ENCODE data around the gene SNTG2. TPM values are rescaled to one million over a fixed set of nuclear protein-coding genes. Genes with fewer than 3 reads are reported as not detected.

Gene SNTG2
- total RNA-seq, 2 experiments from 2014 or later: not detected

GRCh38 chr2:1371082-1371481 lies 420.4 kb downstream of the SNTG2 start:
- Histone ChIP-seq H3K4me1 (ENCODE audit: insufficient read depth, low read length, poor library complexity, severe bottlenecking) (no peaks in the 10 kb centered on the region), H3K4me3 (ENCODE audit: low read depth, low read length, poor library complexity, severe bottlenecking) (no peak overlapping the region), H3K79me2 (ENCODE audit: insufficient read depth, low read depth, low read length) (no peaks in the 10 kb centered on the region), H3K4me2 (ENCODE audit: low read length) (no peak overlapping the region), H3K9me3 (ENCODE audit: low read length) (no peaks in the 10 kb centered on the region), H4K20me1 (ENCODE audit: insufficient read depth, low read length) (no peaks in the 10 kb centered on the region), H3K27ac (ENCODE audit: low read depth, low read length, poor library complexity, severe bottlenecking) (no peak overlapping the region), H3K9me2 (ENCODE audit: insufficient read depth, low read length) (no peaks in the 10 kb centered on the region), H3K36me3 (ENCODE audit: insufficient read depth, low read length) (no peaks in the 10 kb centered on the region), H2AFZ (ENCODE audit: low read length) (no peak overlapping the region)
- no TSS peak for BruUV-seq (replicated peaks)
- TF ChIP-seq EZH2phosphoT487 (IDR thresholded peaks at IDR 0.05; ENCODE audit: borderline replicate concordance, low read depth, low read length) (no peak), CTCF (conservative IDR thresholded peaks at IDR 0.05; ENCODE audit: low read length) (no peak)
- intact Hi-C loops (cut with micrococcal nuclease; ENCODE audit: unreplicated experiment): no loop called here
- POLR2A ChIA-PET: interaction anchor here (0.6 kb wide), 1 partner anchor 320 kb away, joined by 5 read pairs; no protein-coding TSS in a partner anchor
- CTCF ChIA-PET (ENCODE audit: unreplicated experiment): no interaction called here
- no peak for DNase-seq (ENCODE audit: low spot score)

GRCh38 chr2:1373830-1374229 lies 423.2 kb downstream of the SNTG2 start:
- Histone ChIP-seq H3K4me1 (ENCODE audit: insufficient read depth, low read length, poor library complexity, severe bottlenecking) (no peaks in the 10 kb centered on the region), H3K9me2 (ENCODE audit: insufficient read depth, low read length) (no peaks in the 10 kb centered on the region), H4K20me1 (ENCODE audit: insufficient read depth, low read length) (no peaks in the 10 kb centered on the region), H3K4me2 (ENCODE audit: low read length) (no peak overlapping the region), H3K36me3 (ENCODE audit: insufficient read depth, low read length) (no peaks in the 10 kb centered on the region), H3K4me3 (ENCODE audit: low read depth, low read length, poor library complexity, severe bottlenecking) (no peak overlapping the region), H3K9me3 (ENCODE audit: low read length) (no peaks in the 10 kb centered on the region), H3K79me2 (ENCODE audit: insufficient read depth, low read depth, low read length) (no peaks in the 10 kb centered on the region), H2AFZ (ENCODE audit: low read length) (no peak overlapping the region), H3K27ac (ENCODE audit: low read depth, low read length, poor library complexity, severe bottlenecking) (no peak overlapping the region)
- DNase-seq (ENCODE audit: low spot score): no peak
- no TSS peak for BruUV-seq (replicated peaks)
- TF ChIP-seq CTCF (conservative IDR thresholded peaks at IDR 0.05; ENCODE audit: low read length): no peak
- TF ChIP-seq EZH2phosphoT487 (IDR thresholded peaks at IDR 0.05; ENCODE audit: borderline replicate concordance, low read depth, low read length): no peak
- intact Hi-C loops (cut with micrococcal nuclease; ENCODE audit: unreplicated experiment): no loop called here
- CTCF ChIA-PET (ENCODE audit: unreplicated experiment): no interaction called here
- POLR2A ChIA-PET: interaction anchor here (0.7 kb wide), 1 partner anchor 119 kb away, joined by 3 read pairs; no protein-coding TSS in a partner anchor

- POLR2A ChIA-PET: interaction anchor here (0.7 kb wide), 2 partner anchors 118 to 291 kb away, joined by 3 read pairs; no protein-coding TSS in a partner anchor
- BruUV-seq (replicated peaks): no TSS peak
- no peak overlapping the region for H3K27ac ChIP-seq (ENCODE audit: low read depth, low read length, poor library complexity, severe bottlenecking)
- H3K9me3 ChIP-seq (ENCODE audit: low read length): no peaks in the 10 kb centered on the region
- no peaks in the 10 kb centered on the region for H4K20me1 ChIP-seq (ENCODE audit: insufficient read depth, low read length)
- TF ChIP-seq CTCF (conservative IDR thresholded peaks at IDR 0.05; ENCODE audit: low read length): no peak
- TF ChIP-seq EZH2phosphoT487 (IDR thresholded peaks at IDR 0.05; ENCODE audit: borderline replicate concordance, low read depth, low read length): no peak
- H3K79me2 ChIP-seq (ENCODE audit: insufficient read depth, low read depth, low read length): no peaks in the 10 kb centered on the region
- no peak overlapping the region for H3K4me2 ChIP-seq (ENCODE audit: low read length)
- intact Hi-C loops (cut with micrococcal nuclease; ENCODE audit: unreplicated experiment): no loop called here
- H3K4me3 ChIP-seq (ENCODE audit: low read depth, low read length, poor library complexity, severe bottlenecking): no peak overlapping the region
- H2AFZ ChIP-seq (ENCODE audit: low read length): no peak overlapping the region
- CTCF ChIA-PET (ENCODE audit: unreplicated experiment): no interaction called here
- H3K9me2 ChIP-seq (ENCODE audit: insufficient read depth, low read length): no peaks in the 10 kb centered on the region
- DNase-seq (ENCODE audit: low spot score): no peak
- no peaks in the 10 kb centered on the region for H3K4me1 ChIP-seq (ENCODE audit: insufficient read depth, low read length, poor library complexity, severe bottlenecking)
- no peaks in the 10 kb centered on the region for H3K36me3 ChIP-seq (ENCODE audit: insufficient read depth, low read length)
These were observed 423.6 kb downstream of the SNTG2 start for GRCh38 chr2:1374287-1374686.
